B cell (primary cell): ENCODE data around the gene AHDC1. TPM values are rescaled to one million over a fixed set of nuclear protein-coding genes. Genes with fewer than 3 reads are reported as not detected.

Experiments used
- ATAC-seq: fragments of 200-7000 bp; cut with Tn5 transposase; one replicate; pipeline ENCODE4 v1.10.0; 2021; ENCODE audit warnings: low read depth, mild to moderate bottlenecking, moderate number of reproducible peaks, moderate library complexity
- CTCF ChIA-PET: fragments of 350-600 bp; sonication (Branson Sonifier 250); formaldehyde crosslinking; loops from one replicate; lab custom pipeline; 2021; ENCODE audit warnings: antibody characterized with exemption, inconsistent platforms; lab: Charles Lee
- POLR2A ChIA-PET: fragments of 350-600 bp; sonication (Branson Sonifier 250); formaldehyde crosslinking; loops from one replicate; lab custom pipeline; 2021; ENCODE audit warnings: antibody characterized with exemption; lab: Charles Lee
- DNase-seq: peaks from one replicate; pipeline ENCODE4 v3.0.0; 2013
- H2AFZ ChIP-seq: 2 replicates; pipeline ENCODE4 v1.6.1; 2012; ENCODE audit warnings: mild to moderate bottlenecking, low read depth, low read length; ENCODE audit not compliant: insufficient read depth, poor library complexity, severe bottlenecking
- H3K27ac ChIP-seq, 2 donors: 1 replicate in 1 of 2; 2 replicates in 1 of 2; pipeline ENCODE4 v1.5.1; 2012 to 2013; ENCODE audit warnings: low read length in 2 of 2, mild to moderate bottlenecking in 2 of 2, moderate library complexity in 1 of 2
- H3K27me3 ChIP-seq, 4 experiments: fragments of 200-600 bp in 1 of 4; sonication (generic) in 1 of 4; replicated peaks in 1 of 4; 1 replicate in 2 of 4; 2 replicates in 2 of 4; pipeline versions ENCODE4 v1.6.1 to v1.7.0; 2013 to 2016; ENCODE audit warnings: low read length in 3 of 4, mild to moderate bottlenecking in 2 of 4, mixed read lengths in 1 of 4, moderate library complexity in 1 of 4; ENCODE audit not compliant: insufficient read depth in 4 of 4, control insufficient read depth in 3 of 4; ENCODE audit errors: control extremely low read depth in 1 of 4
- H3K36me3 ChIP-seq, 2 experiments: replicated peaks in 1 of 2; 1 replicate in 1 of 2; 2 replicates in 1 of 2; pipeline versions ENCODE4 v1.6.1 to v1.7.1; 2013; ENCODE audit warnings: low read length in 1 of 2; ENCODE audit not compliant: insufficient read depth in 2 of 2, control insufficient read depth in 1 of 2; ENCODE audit errors: control extremely low read depth in 1 of 2, extremely low read depth in 1 of 2
- H3K4me1 ChIP-seq, 2 donors: fragments of 200-600 bp in 1 of 2; sonication (generic) in 1 of 2; 1 replicate in 1 of 2; 2 replicates in 1 of 2; pipeline versions ENCODE4 v1.5.1 to v1.6.1; 2013 to 2017; ENCODE audit warnings: low read length in 2 of 2; ENCODE audit not compliant: control insufficient read depth in 2 of 2, insufficient read depth in 2 of 2
- H3K4me2 ChIP-seq: replicated peaks from 2 replicates; pipeline ENCODE3; 2012; ENCODE audit warnings: mild to moderate bottlenecking, low read depth, low read length; ENCODE audit not compliant: poor library complexity, severe bottlenecking
- H3K4me3 ChIP-seq, 5 experiments: fragments of 200-600 bp in 1 of 5; sonication (generic) in 1 of 5; 1 replicate in 3 of 5; 2 replicates in 2 of 5; pipeline versions ENCODE4 v1.5.1 to v1.7.0; 2011 to 2016; ENCODE audit warnings: low read length in 4 of 5, mild to moderate bottlenecking in 4 of 5, low read depth in 2 of 5, control low read depth in 1 of 5, moderate library complexity in 1 of 5; ENCODE audit not compliant: insufficient read depth in 1 of 5; ENCODE audit errors: control extremely low read depth in 1 of 5, extremely low read depth in 1 of 5
- H3K79me2 ChIP-seq: fragments of 200-600 bp; sonication (generic); one replicate; pipeline ENCODE4 v1.6.0; 2016; ENCODE audit warnings: low read length; ENCODE audit not compliant: control insufficient read depth, insufficient read depth
- H3K9ac ChIP-seq: fragments of 200-600 bp; sonication (generic); 2 replicates; pipeline ENCODE4 v1.6.1; 2017; ENCODE audit warnings: mild to moderate bottlenecking, low read length, moderate library complexity
- H3K9me3 ChIP-seq, 3 donors: one replicate each; pipeline versions ENCODE4 v1.6.1 to v1.7.1; 2013; ENCODE audit warnings: low read length in 2 of 3; ENCODE audit not compliant: control insufficient read depth in 2 of 3, insufficient read depth in 1 of 3; ENCODE audit errors: control extremely low read depth in 1 of 3
- H4K20me1 ChIP-seq: 2 replicates; pipeline ENCODE4 v1.6.0; 2012; ENCODE audit warnings: mild to moderate bottlenecking, low read length; ENCODE audit not compliant: insufficient read depth, control insufficient read depth, poor library complexity, severe bottlenecking
- H3K27ac Mint-ChIP-seq: one replicate; pipeline ENCODE4 v1.8.0; 2021; ENCODE audit warnings: mixed read lengths
- H3K27me3 Mint-ChIP-seq: one replicate; pipeline ENCODE4 v1.8.0; 2021; ENCODE audit warnings: mixed read lengths
- H3K4me1 Mint-ChIP-seq: one replicate; pipeline ENCODE4 v1.8.0; 2021; ENCODE audit warnings: mixed read lengths
- H3K4me3 Mint-ChIP-seq: one replicate; pipeline ENCODE4 v1.8.0; 2021; ENCODE audit warnings: mixed read lengths
- H3K9me3 Mint-ChIP-seq: one replicate; pipeline ENCODE4 v1.8.0; 2022; ENCODE audit warnings: mixed read lengths; ENCODE audit not compliant: insufficient read depth
- CTCF ChIP-seq: fragments of 200-600 bp; IDR thresholded peaks from one replicate; pipeline ENCODE4 v1.8.0; 2022; ENCODE audit warnings: antibody characterized with exemption, mild to moderate bottlenecking
- EZH2 ChIP-seq: IDR thresholded peaks from 2 replicates; pipeline ENCODE4 v1.6.1; 2012; ENCODE audit warnings: borderline replicate concordance, low read depth, mild to moderate bottlenecking, moderate library complexity, low read length; ENCODE audit not compliant: insufficient read depth, poor library complexity, severe bottlenecking
- WGBS: methylation state at CpG from one replicate; pipeline ENCODE4 v1.1.5; 2013; ENCODE audit warnings: missing lambda C conversion rate; ENCODE audit not compliant: insufficient coverage; 5-methylcytosine and 5-hydroxymethylcytosine counted together
- intact Hi-C: fragments of 100-400 bp; cut with micrococcal nuclease; formaldehyde crosslinking; loops from one replicate; pipeline ENCODE4 v1.10.0; 2022
- polyA plus RNA-seq: library from polyadenylated mRNA; depleted of rRNA; stranded (reverse); fragments of >200 nt; gene quantifications from 2 replicates; pipeline ENCODE4 v1.2.3, GENCODE V29; 2012
- total RNA-seq, 2 donors: library from RNA; stranded (reverse); fragments of 120-200 nt in 1 of 2; gene quantifications; 1 replicate in 1 of 2; 2 replicates in 1 of 2; pipeline versions ENCODE4 v1.2.3 to v1.2.4, GENCODE V29; 2013 to 2022

The AHDC1 gene
- total and polyA plus RNA-seq, 2 donors (not counting 1 experiment from before 2014, with no cell fraction given): 6.2 to 32.0 TPM

GRCh38 chr1:27517301-27517700 lies 86.6 kb downstream of the AHDC1 start:
- Histone ChIP-seq H3K4me2 (no peak overlapping the region), H3K36me3 (no peaks in the 10 kb centered on the region), H4K20me1 (no peaks in the 10 kb centered on the region), H3K9me3 (no peaks in the 10 kb centered on the region), H2AFZ (no peak overlapping the region), H3K9ac (no peak overlapping the region), H3K4me1 (peaks cover 16% of the 10 kb centered on the region in 2 donors), H3K27me3 (peaks cover 0 to 4% (median 0%) of the 10 kb centered on the region in 4 experiments), H3K4me3 (no peak overlapping the region), H3K27ac (no peak overlapping the region), H3K79me2 (no peaks in the 10 kb centered on the region)
- ChIA-PET POLR2A (no interaction called here), CTCF (interaction anchor here (1.0 kb wide), 1 partner anchor 415 kb away, joined by 3 read pairs; no protein-coding TSS in a partner anchor)
- WGBS: 100% methylated on average over 1 of the region's 2 CpGs
- H3K4me1 Mint-ChIP-seq: peaks cover 15% of the 10 kb centered on the region
- no peaks in the 10 kb centered on the region for H3K27me3 Mint-ChIP-seq
- H3K27ac Mint-ChIP-seq: no peak overlapping the region
- TF ChIP-seq EZH2 (no peak), CTCF (no peak)
- no peaks in the 10 kb centered on the region for H3K9me3 Mint-ChIP-seq
- H3K4me3 Mint-ChIP-seq: no peak overlapping the region
- ATAC-seq (no peak), DNase-seq (no peak)
- intact Hi-C loops: no loop called here

DNA sequence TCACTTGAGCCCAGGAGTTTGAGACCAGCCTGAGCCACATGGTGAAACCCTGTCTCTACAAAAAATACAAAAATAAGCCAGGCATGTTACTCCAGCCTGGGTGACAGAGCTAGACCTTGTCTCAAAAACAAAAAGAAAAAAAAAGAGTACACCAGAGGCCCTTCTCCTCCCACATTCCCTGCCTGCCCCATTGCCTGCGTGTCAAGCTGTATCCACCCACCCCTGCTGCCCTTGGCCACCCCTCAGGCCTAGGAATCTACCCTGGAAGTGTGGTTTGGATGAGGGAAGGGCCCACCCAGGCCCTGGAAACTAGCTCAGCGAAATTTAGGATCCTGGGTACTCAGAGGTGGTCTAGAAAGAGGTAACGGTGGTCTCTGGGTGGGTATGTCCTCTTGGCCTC lies 88.3 kb downstream of the AHDC1 start:
- Histone ChIP-seq H3K36me3 (no peaks in the 10 kb centered on the region), H3K4me2 (no peak overlapping the region), H3K9me3 (no peaks in the 10 kb centered on the region), H3K4me1 (peaks cover under 1% of the 10 kb centered on the region in 2 donors), H4K20me1 (no peaks in the 10 kb centered on the region), H3K27ac (no peak overlapping the region), H3K4me3 (no peak overlapping the region), H3K79me2 (no peaks in the 10 kb centered on the region), H2AFZ (no peak overlapping the region), H3K27me3 (no peaks in the 10 kb centered on the region), H3K9ac (no peak overlapping the region)
- WGBS: 80% methylated on average over 1 of the region's 3 CpGs
- no peaks in the 10 kb centered on the region for H3K4me1 Mint-ChIP-seq
- no peak for ATAC-seq
- no peak overlapping the region for H3K27ac Mint-ChIP-seq
- TF ChIP-seq CTCF (no peak), EZH2 (no peak)
- POLR2A ChIA-PET: no interaction called here
- no peak for DNase-seq
- no peak overlapping the region for H3K4me3 Mint-ChIP-seq
- CTCF ChIA-PET: interaction anchor here (0.7 to 1.0 kb wide), 2 partner anchors 16 to 219 kb away, joined by 3 to 4 read pairs; no protein-coding TSS in a partner anchor
- no peaks in the 10 kb centered on the region for H3K9me3 Mint-ChIP-seq
- intact Hi-C loops: no loop called here
- H3K27me3 Mint-ChIP-seq: no peaks in the 10 kb centered on the region
